WI38 (cell line): Measurements from ENCODE around the gene ASIC4.

Source experiments
- H3K4me3 ChIP-seq: 2 replicates; pipeline ENCODE4 v1.5.1; 2011; ENCODE audit warnings: low read depth, mild to moderate bottlenecking, control low read depth, low read length
- TF ChIP-seq, protein P1 (sequence below): IDR thresholded peaks from 2 replicates; pipeline ENCODE4 v1.5.1; 2012; ENCODE audit warnings: low read depth, mild to moderate bottlenecking, control low read depth, low read length

The ASIC4 gene

DNA sequence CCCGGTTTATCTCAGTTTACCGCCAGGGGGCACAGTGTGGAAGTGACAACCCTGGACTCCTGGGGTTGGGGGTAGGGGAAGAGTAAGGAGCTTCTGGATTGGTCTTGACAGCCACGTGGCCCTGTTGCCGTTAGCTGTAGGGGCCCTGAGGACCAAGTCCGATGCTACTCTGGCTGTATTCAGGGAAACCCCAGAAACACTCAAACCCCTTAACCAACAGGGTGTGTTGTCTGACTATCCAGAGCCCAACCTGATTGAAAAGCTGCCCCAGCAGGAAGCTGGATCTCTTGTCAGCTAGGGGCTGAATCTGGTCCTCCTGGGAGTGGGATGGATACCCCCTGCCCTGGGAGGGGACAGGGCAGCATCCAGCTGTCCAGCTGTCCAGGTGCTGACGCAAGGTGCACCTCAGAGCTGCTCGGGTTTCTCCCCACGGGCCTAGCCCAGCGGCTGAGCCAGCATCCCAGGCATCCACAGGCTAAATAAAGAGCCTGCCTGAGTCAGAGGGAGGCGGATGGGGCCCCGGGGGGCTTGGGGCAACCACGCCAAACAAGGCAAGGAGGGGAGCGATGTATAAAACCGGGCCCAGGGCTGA is 18.7 kb upstream of the ASIC4 start:
- H3K4me3 ChIP-seq: no peak overlapping the region
- TF ChIP-seq, protein P1, sequence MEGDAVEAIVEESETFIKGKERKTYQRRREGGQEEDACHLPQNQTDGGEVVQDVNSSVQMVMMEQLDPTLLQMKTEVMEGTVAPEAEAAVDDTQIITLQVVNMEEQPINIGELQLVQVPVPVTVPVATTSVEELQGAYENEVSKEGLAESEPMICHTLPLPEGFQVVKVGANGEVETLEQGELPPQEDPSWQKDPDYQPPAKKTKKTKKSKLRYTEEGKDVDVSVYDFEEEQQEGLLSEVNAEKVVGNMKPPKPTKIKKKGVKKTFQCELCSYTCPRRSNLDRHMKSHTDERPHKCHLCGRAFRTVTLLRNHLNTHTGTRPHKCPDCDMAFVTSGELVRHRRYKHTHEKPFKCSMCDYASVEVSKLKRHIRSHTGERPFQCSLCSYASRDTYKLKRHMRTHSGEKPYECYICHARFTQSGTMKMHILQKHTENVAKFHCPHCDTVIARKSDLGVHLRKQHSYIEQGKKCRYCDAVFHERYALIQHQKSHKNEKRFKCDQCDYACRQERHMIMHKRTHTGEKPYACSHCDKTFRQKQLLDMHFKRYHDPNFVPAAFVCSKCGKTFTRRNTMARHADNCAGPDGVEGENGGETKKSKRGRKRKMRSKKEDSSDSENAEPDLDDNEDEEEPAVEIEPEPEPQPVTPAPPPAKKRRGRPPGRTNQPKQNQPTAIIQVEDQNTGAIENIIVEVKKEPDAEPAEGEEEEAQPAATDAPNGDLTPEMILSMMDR: peak; percentile 74

DNA sequence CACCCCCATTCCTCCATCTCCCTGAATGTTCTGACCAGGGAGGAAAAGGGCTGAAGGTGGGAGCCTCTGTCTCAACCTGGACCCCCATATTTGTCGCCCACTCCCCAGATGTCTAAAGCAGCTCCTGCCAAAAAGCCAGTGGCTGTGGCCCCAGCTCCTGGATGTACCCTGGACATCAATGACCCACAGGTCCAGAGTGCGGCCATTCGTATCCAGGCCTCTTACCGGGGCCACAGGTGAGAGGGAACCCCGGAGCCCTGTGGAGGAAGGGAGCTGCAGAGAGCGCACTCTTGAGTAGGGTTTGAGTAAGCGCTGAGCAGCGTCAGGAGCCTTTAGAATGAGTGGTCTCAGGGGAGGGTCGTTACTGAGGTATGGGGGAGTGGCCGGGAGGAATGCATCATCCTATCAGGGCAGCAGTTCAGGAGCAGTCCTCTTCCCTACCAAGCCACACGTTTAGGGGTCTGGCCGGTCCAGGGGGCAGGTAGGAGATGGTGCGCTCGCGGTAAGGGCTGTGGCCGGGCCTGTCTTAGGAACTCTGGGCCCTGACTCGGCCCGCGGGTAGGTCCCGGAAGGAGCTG is 17.9 kb upstream of the ASIC4 start:
- H3K4me3 ChIP-seq: no peak overlapping the region
- TF ChIP-seq, protein P1: no peak

GRCh38 chr2:219496825-219497494 is 17.3 kb upstream of the ASIC4 start:
- TF ChIP-seq, protein P1: no peak
- peak overlapping the region; percentile 89 for H3K4me3 ChIP-seq

- TF ChIP-seq, protein P1: no peak
- peak overlapping the region; percentile 89 for H3K4me3 ChIP-seq
These were observed 16.6 kb upstream of the ASIC4 start for GRCh38 chr2:219497495-219498279.

DNA sequence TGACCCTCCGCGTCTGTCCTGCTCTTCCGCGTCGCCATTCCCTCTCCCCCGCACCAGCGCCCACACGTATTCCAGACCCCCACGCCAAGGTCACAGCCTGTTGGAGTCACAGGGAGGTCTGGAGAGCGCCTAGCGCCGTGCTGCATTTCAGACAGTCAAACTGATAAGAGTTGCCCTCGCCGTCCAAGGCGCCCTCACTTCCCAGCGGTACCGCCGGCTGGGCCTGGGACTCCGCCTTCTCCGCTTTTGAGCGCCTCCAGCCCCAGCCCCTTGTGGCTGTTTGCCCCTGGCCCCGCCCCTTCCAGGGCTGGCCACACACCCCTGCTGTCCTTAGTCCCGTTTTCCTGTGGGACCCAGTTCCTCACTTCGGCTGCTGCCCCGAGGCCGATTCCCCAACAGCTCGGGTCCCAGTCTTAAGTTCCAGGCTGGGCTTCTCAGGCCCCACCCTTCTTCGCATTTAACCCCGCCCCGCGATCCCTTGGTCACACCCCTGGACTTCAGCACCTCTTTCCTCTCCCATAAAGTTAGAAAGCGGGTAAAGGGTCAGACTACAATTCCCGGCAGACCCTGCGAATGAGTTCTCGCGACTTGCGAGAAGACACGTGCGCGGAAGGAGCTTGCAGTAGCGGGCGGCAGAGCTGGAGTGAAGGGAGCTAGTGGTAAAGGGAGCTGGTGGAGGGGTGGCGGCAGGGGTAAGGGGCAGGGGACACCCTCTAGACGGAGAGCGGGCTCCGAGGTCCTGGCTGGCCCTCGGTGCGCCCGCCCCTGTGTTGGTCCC is 15.8 kb upstream of the ASIC4 start, which contains the start of gene GMPPA:
GMPPA (plus strand) TSS at position 612 of the 778 bp plus-strand sequence. CDS start 1,085 bp downstream, outside the sequence.
- H3K4me3 ChIP-seq: peak within 1 kb of the TSS; percentile 89
- TF ChIP-seq, protein P1: no peak

GRCh38 chr2:219499058-219499307 is 15.3 kb upstream of the ASIC4 start:
- H3K4me3 ChIP-seq: peak overlapping the region; percentile 89
- TF ChIP-seq, protein P1: no peak
